ENCODE measurements around the gene DUSP22. TPM values are rescaled to one million over a fixed set of nuclear protein-coding genes. Genes with fewer than 3 reads are reported as not detected.

Gene DUSP22
- total and polyA plus RNA-seq, 2 donors (not counting 1 experiment from before 2014, with no cell fraction given) = 117 to 133 TPM

DNA sequence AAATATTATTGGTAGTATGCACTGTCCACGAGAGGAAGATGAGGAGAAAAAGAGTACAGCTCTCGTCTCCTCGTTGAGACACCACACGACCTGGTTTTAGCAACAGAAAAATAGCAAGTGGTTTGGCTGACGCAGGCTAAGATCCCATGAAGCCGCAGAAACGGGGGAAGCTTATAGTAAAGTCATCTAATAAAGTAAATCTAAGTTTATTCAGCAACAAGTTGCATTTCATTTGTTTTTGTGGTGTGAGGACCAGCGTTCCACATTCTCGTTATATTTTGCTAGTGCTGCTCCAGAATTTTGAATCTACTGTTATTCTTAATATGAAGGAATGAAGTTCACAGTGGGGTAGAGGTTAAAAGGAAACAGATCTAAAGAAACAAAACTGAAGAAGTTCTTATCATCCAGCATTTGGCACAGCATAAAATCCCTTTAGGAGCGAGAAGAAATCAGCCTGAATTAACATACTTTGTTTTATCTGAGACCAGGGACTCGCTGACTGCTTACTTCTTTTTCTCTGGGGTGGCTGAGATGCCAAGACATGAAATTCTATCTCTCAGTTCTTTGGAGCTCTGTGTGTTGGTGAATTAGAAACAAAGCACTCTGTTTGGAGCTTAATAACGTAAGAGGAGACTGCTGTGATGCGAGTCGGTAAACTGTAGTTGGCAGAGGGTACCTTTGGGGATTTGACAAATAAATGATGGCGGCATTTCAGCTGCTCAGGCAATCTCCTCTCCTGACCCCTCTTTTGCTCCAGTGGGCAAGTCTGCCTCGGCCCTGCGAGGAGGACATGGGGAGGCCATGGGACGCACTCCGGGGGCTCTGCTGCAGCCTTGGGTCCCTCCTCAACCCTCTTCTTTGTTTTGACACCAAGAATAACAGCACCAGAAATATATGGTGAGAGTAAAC is 74.4 kb downstream of the DUSP22 start:
- DNase-seq (no peak), ATAC-seq (ENCODE audit: low read depth) (no peak)
- H3K4me1 Mint-ChIP-seq = peaks cover 40% of the 10 kb centered on the region
- Histone ChIP-seq H3K36me3 (replicated peaks in 1 of 2; ENCODE audit: control extremely low read depth in 1 of 2, control insufficient read depth in 1 of 2, extremely low read depth in 1 of 2, insufficient read depth in 2 of 2, low read length in 1 of 2) (no peaks in the 10 kb centered on the region), H3K27me3 (replicated peaks in 1 of 4; ENCODE audit: control extremely low read depth in 1 of 4, control insufficient read depth in 3 of 4, insufficient read depth in 4 of 4, low read length in 3 of 4) (no peaks in the 10 kb centered on the region), H2AFZ (ENCODE audit: insufficient read depth, low read depth, low read length, poor library complexity, severe bottlenecking) (no peak overlapping the region), H3K9ac (ENCODE audit: low read length) (no peak overlapping the region), H3K27ac (ENCODE audit: low read length in 2 of 2) (no peak overlapping the region), H3K9me3 (ENCODE audit: control extremely low read depth in 1 of 3, control insufficient read depth in 2 of 3, insufficient read depth in 1 of 3, low read length in 2 of 3) (peaks cover 0 to 24% (median 0%) of the 10 kb centered on the region in 3 donors), H3K79me2 (ENCODE audit: control insufficient read depth, insufficient read depth, low read length) (no peaks in the 10 kb centered on the region), H3K4me3 (ENCODE audit: control extremely low read depth in 1 of 5, extremely low read depth in 1 of 5, insufficient read depth in 1 of 5, low read depth in 2 of 5, low read length in 4 of 5) (no peak overlapping the region), H3K4me1 (ENCODE audit: control insufficient read depth in 2 of 2, insufficient read depth in 2 of 2, low read length in 2 of 2) (peaks cover 17 to 24% of the 10 kb centered on the region in 2 donors), H3K4me2 (replicated peaks; ENCODE audit: low read depth, low read length, poor library complexity, severe bottlenecking) (no peak overlapping the region), H4K20me1 (ENCODE audit: control insufficient read depth, insufficient read depth, low read length, poor library complexity, severe bottlenecking) (no peaks in the 10 kb centered on the region)
- peaks cover 15% of the 10 kb centered on the region for H3K27me3 Mint-ChIP-seq
- ChIA-PET CTCF (no interaction called here), POLR2A (no interaction called here)
- no peaks in the 10 kb centered on the region for H3K9me3 Mint-ChIP-seq (ENCODE audit: insufficient read depth)
- no peak overlapping the region for H3K27ac Mint-ChIP-seq
- WGBS (ENCODE audit: insufficient coverage) = 86% methylated on average over 15 of the region's 19 CpGs
- no peak for TF ChIP-seq EZH2 (IDR thresholded peaks at IDR 0.05; ENCODE audit: borderline replicate concordance, insufficient read depth, low read depth, low read length, poor library complexity, severe bottlenecking)
- TF ChIP-seq, protein P1, sequence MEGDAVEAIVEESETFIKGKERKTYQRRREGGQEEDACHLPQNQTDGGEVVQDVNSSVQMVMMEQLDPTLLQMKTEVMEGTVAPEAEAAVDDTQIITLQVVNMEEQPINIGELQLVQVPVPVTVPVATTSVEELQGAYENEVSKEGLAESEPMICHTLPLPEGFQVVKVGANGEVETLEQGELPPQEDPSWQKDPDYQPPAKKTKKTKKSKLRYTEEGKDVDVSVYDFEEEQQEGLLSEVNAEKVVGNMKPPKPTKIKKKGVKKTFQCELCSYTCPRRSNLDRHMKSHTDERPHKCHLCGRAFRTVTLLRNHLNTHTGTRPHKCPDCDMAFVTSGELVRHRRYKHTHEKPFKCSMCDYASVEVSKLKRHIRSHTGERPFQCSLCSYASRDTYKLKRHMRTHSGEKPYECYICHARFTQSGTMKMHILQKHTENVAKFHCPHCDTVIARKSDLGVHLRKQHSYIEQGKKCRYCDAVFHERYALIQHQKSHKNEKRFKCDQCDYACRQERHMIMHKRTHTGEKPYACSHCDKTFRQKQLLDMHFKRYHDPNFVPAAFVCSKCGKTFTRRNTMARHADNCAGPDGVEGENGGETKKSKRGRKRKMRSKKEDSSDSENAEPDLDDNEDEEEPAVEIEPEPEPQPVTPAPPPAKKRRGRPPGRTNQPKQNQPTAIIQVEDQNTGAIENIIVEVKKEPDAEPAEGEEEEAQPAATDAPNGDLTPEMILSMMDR (IDR thresholded peaks at IDR 0.05) = no peak
- H3K4me3 Mint-ChIP-seq = peak overlapping the region; percentile 4
- intact Hi-C loops (cut with micrococcal nuclease) = no loop called here

DNA sequence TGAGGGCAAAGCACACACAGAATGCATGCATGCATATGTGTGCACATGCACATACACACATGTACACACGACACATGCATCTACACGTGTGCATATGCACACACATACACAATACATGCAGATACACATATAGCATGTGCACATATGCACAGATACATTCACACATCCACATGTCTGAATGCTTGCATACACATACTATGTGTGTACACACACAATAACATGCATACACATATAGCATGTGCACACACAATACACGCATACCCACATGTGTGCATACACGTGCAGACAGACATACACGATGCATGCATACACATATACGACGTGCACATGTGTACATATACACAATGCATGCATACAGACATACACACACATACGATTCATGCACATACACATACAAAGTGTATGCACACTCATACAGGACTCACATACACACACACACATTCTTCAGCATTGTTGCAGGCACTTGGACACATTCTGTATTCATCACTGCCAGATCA is 75.1 kb downstream of the DUSP22 start:
- DNase-seq = no peak
- H3K4me3 ChIP-seq (ENCODE audit: control extremely low read depth in 1 of 5, extremely low read depth in 1 of 5, insufficient read depth in 1 of 5, low read depth in 2 of 5, low read length in 4 of 5) = no peak overlapping the region
- no peaks in the 10 kb centered on the region for H3K36me3 ChIP-seq (replicated peaks in 1 of 2; ENCODE audit: control extremely low read depth in 1 of 2, control insufficient read depth in 1 of 2, extremely low read depth in 1 of 2, insufficient read depth in 2 of 2, low read length in 1 of 2)
- peaks cover 20 to 28% of the 10 kb centered on the region in 2 donors for H3K4me1 ChIP-seq (ENCODE audit: control insufficient read depth in 2 of 2, insufficient read depth in 2 of 2, low read length in 2 of 2)
- ATAC-seq (ENCODE audit: low read depth) = no peak
- no peak overlapping the region for H3K9ac ChIP-seq (ENCODE audit: low read length)
- POLR2A ChIA-PET = no interaction called here
- TF ChIP-seq, protein P1 (IDR thresholded peaks at IDR 0.05) = no peak
- no peak for TF ChIP-seq EZH2 (IDR thresholded peaks at IDR 0.05; ENCODE audit: borderline replicate concordance, insufficient read depth, low read depth, low read length, poor library complexity, severe bottlenecking)
- H4K20me1 ChIP-seq (ENCODE audit: control insufficient read depth, insufficient read depth, low read length, poor library complexity, severe bottlenecking) = no peaks in the 10 kb centered on the region
- Mint-ChIP-seq H3K4me3 (no peak overlapping the region), H3K4me1 (peaks cover 39% of the 10 kb centered on the region), H3K27ac (no peak overlapping the region), H3K27me3 (peaks cover 15% of the 10 kb centered on the region), H3K9me3 (ENCODE audit: insufficient read depth) (no peaks in the 10 kb centered on the region)
- no peaks in the 10 kb centered on the region for H3K79me2 ChIP-seq (ENCODE audit: control insufficient read depth, insufficient read depth, low read length)
- peaks cover 0 to 28% (median 0%) of the 10 kb centered on the region in 3 donors for H3K9me3 ChIP-seq (ENCODE audit: control extremely low read depth in 1 of 3, control insufficient read depth in 2 of 3, insufficient read depth in 1 of 3, low read length in 2 of 3)
- intact Hi-C loops (cut with micrococcal nuclease) = no loop called here
- 86% methylated on average over 8 of the region's 8 CpGs for WGBS (ENCODE audit: insufficient coverage)
- CTCF ChIA-PET = no interaction called here
- no peak overlapping the region for H3K4me2 ChIP-seq (replicated peaks; ENCODE audit: low read depth, low read length, poor library complexity, severe bottlenecking)
- H2AFZ ChIP-seq (ENCODE audit: insufficient read depth, low read depth, low read length, poor library complexity, severe bottlenecking) = no peak overlapping the region
- H3K27me3 ChIP-seq (replicated peaks in 1 of 4; ENCODE audit: control extremely low read depth in 1 of 4, control insufficient read depth in 3 of 4, insufficient read depth in 4 of 4, low read length in 3 of 4) = peaks cover 0 to 2% (median 0%) of the 10 kb centered on the region in 4 experiments
- H3K27ac ChIP-seq (ENCODE audit: low read length in 2 of 2) = no peak overlapping the region
